Retinal pigment epithelial cell (primary cell): Measurements from ENCODE around the gene CPSF3.

Experiments used
- DNase-seq: peaks from one replicate; pipeline ENCODE4 v3.0.0-alpha.2; 2010; ENCODE audit warnings: low read depth
- H3K4me3 ChIP-seq: 2 replicates; pipeline ENCODE4 v1.5.1; 2011; ENCODE audit warnings: mild to moderate bottlenecking, low read length, control low read depth, moderate library complexity
- TF ChIP-seq, protein P1 (sequence below): conservative IDR thresholded peaks from 2 replicates; pipeline ENCODE4 v1.5.1; 2011; ENCODE audit warnings: low read depth, low read length, control low read depth, inconsistent platforms

The CPSF3 gene

GRCh38 chr2:9478526-9478925 lies 55.1 kb downstream of the CPSF3 start:
- H3K4me3 ChIP-seq, result no peak overlapping the region
- TF ChIP-seq, protein P1, sequence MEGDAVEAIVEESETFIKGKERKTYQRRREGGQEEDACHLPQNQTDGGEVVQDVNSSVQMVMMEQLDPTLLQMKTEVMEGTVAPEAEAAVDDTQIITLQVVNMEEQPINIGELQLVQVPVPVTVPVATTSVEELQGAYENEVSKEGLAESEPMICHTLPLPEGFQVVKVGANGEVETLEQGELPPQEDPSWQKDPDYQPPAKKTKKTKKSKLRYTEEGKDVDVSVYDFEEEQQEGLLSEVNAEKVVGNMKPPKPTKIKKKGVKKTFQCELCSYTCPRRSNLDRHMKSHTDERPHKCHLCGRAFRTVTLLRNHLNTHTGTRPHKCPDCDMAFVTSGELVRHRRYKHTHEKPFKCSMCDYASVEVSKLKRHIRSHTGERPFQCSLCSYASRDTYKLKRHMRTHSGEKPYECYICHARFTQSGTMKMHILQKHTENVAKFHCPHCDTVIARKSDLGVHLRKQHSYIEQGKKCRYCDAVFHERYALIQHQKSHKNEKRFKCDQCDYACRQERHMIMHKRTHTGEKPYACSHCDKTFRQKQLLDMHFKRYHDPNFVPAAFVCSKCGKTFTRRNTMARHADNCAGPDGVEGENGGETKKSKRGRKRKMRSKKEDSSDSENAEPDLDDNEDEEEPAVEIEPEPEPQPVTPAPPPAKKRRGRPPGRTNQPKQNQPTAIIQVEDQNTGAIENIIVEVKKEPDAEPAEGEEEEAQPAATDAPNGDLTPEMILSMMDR, result no peak
- no peak for DNase-seq

DNA sequence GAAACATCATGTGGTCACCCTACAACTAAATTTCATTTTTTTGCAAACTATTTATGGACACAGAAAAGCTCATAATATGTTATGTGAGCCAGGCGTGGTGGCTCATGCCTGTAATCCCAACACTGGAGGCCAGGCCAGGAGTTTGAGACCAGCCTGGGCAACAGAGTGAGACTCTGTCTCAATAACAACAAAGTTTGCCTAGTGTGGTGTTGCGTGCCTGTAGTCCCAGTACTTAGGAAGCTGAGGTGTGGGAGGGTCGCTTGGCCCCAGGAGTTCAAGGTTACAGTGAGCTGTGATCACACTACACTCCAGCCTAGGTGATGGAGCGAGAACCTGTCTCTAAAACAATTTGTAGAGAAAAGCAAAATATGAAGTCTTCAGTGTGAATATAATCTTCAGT lies 56.7 kb downstream of the CPSF3 start:
- TF ChIP-seq, protein P1, result no peak
- DNase-seq, result no peak

DNA sequence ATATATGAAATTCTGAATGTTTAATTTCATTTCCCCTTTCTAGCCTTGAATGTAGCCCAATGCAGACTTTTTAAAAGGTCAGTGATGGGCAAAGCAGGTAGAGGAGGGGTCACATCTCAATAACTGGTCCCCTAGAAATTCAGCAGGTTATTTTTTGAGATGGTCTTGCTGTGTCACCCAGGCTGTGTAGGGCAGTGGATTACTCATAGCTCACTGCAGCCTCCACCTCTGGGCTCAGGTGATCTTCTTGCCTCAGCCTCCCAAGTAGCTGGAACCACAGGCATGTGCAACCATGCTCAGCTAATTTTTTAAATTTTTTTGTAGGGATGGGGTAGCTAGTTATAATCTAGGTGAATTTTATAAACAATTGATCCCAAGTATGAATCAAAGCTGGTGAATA lies 59.7 kb downstream of the CPSF3 start:
- no peak overlapping the region for H3K4me3 ChIP-seq
- TF ChIP-seq, protein P1, result no peak
- DNase-seq, result no peak

More for the DNA sequence above, 56.7 kb downstream of the CPSF3 start:
- no peak overlapping the region for H3K4me3 ChIP-seq

DNA sequence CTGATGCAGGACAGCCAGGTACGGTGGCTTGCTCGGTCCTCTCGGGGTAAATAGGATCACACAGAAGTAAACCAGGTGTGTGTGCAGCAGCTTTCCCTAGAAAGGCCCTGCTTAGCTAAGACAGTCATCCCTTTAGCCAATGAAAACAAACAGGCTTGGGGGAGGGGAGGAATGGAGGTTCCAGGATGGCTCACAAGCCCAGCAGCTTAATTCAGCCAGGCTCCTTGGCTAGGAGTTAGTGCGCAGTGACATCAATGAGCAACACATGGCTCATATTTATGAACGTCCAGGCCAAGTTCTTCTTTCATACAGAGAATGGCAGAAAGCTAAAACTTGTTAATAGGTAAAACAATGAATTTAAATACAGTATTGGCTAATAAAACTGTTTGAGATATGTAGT lies 61.1 kb downstream of the CPSF3 start:
- no peak overlapping the region for H3K4me3 ChIP-seq
- no peak for DNase-seq
- TF ChIP-seq, protein P1, result no peak

DNA sequence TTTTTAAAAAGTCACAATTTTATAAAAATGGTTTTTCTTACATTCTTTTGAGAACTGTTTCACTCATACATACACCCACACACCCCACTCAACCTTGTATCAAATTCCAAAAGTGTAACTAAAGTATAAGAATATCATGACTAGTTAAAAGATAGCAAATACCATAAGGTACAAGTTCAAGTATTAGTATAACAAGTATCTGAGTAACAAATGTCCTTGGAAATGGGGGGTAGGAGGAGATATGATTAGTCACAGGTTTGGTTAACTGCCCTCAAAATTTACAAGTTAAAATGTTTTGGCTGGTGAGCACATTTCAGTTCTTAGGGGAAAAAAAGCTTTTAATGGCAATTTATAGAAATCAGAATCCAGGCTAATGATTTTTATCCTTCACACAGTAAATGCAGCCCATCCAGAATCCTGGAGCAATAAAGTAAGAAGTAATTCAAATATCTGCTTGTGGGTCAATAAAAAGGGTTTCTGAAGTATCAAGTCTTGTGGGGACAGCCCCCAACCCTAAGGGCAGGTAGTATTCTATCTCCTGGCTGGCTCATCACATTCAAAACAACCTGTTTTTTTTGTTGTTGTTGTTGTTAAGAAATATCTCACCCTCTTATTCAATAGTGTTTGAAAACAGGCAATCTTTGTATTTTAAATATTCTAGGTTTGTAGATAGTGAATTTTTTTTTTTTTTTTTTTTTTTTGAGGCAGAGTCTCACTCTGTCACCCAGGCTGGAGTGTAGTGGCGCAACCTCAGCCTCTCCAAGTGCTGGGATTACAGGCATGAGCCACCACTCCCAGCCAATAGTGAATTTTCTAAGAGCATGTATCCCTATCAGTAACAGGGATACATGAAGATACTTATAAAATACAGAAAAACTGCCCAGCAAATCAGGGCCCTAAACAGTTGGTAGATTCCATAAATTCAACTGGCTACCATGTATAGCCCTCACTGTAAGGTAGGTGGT lies 65.4 kb downstream of the CPSF3 start:
- no peak for DNase-seq
- no peak overlapping the region for H3K4me3 ChIP-seq
- TF ChIP-seq, protein P1, result no peak

- TF ChIP-seq, protein P1, result no peak
- DNase-seq, result no peak
- H3K4me3 ChIP-seq, result no peak overlapping the region
Measured at GRCh38 chr2:9490789-9491188, 67.3 kb downstream of the CPSF3 start.

- TF ChIP-seq, protein P1, result no peak
- no peak for DNase-seq
- no peak overlapping the region for H3K4me3 ChIP-seq
Measured at GRCh38 chr2:9492927-9493326, 69.5 kb downstream of the CPSF3 start.
